ENCODE measurements around the gene NAA25.
A peak's percentile ranks its signal among the peaks of the same experiment; 100 is the strongest.

DNA sequence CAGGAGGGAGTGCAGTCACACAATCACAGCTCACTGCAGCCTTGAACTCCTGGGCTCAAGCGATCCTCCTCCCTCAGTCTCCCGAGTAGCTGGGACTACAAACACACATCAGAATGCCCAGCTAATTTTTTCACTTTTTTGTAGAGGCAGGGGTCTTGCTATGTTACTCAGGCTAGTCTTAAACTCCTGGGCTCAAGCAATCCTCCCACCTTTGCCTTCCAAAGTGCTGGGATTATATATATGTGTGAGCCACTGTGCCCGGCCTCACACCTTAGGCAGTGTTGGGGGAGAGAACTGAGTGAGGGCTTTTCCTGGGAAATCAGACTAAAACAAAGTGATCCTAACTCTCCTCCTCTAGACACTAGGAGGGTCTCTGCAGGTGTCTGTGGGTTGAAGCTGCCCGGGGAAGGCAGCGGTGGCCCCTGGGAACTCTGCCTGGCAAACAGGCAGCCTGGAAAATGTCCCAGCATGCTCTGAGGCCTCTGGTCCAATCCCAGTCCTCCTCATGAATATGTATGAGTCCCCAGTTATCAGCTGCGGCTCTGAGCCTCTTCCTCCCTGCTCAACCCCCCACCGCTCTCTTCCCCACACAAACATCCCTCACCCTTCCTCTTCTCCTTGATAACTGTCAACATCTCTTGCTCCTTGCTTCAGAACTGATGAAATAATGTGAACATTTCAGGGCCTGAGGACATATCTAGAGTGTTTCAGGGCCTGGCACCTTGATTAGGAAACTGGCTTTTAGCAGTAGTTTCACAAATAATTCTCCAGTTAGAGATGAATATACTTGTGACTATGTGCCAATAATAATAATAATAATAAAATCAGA lies 7.9 kb upstream of the NAA25 start:
- TF ChIP-seq POLR2AphosphoS5 (IDR thresholded peaks at IDR 0.05; ENCODE audit: insufficient read depth, low read depth, low read length) (peak; percentile 17), POLR2A (IDR thresholded peaks at IDR 0.05; ENCODE audit: low read depth, low read length) (peak; percentile 76), MYC (IDR thresholded peaks at IDR 0.05; ENCODE audit: low read depth, low read length) (no peak), EZH2 (IDR thresholded peaks at IDR 0.05; ENCODE audit: borderline replicate concordance, low read depth, low read length, severe bottlenecking) (no peak)
- TF ChIP-seq, protein P1, sequence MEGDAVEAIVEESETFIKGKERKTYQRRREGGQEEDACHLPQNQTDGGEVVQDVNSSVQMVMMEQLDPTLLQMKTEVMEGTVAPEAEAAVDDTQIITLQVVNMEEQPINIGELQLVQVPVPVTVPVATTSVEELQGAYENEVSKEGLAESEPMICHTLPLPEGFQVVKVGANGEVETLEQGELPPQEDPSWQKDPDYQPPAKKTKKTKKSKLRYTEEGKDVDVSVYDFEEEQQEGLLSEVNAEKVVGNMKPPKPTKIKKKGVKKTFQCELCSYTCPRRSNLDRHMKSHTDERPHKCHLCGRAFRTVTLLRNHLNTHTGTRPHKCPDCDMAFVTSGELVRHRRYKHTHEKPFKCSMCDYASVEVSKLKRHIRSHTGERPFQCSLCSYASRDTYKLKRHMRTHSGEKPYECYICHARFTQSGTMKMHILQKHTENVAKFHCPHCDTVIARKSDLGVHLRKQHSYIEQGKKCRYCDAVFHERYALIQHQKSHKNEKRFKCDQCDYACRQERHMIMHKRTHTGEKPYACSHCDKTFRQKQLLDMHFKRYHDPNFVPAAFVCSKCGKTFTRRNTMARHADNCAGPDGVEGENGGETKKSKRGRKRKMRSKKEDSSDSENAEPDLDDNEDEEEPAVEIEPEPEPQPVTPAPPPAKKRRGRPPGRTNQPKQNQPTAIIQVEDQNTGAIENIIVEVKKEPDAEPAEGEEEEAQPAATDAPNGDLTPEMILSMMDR (IDR thresholded peaks at IDR 0.05; ENCODE audit: extremely low read depth in 1 of 2, insufficient read depth in 1 of 2, low read depth in 1 of 2, low read length in 2 of 2), result no peak

All from endothelial cell of umbilical vein (primary cell).